HG03025 (cell line): ENCODE data around the gene ATPAF2.
A peak's percentile ranks its signal among the peaks of the same experiment; 100 is the strongest.

Experiments used
- ATAC-seq: cut with Tn5 transposase; IDR thresholded peaks from one replicate; pipeline ENCODE4 v1.9.1; 2021; ENCODE audit warnings: mild to moderate bottlenecking, moderate library complexity; ENCODE audit not compliant: unreplicated experiment, low FRiP score

Gene ATPAF2

GRCh38 chr17:17988427-17988945 is 50.5 kb downstream of the ATPAF2 start:
- ATAC-seq = no peak

GRCh38 chr17:17987901-17988300 is 51.1 kb downstream of the ATPAF2 start:
- no peak for ATAC-seq

GRCh38 chr17:17987187-17987896 is 51.6 kb downstream of the ATPAF2 start:
- ATAC-seq = no peak

- no peak for ATAC-seq
These were observed 53.4 kb downstream of the ATPAF2 start for GRCh38 chr17:17985555-17985954.

- ATAC-seq = no peak
These were observed 53.8 kb downstream of the ATPAF2 start for GRCh38 chr17:17985153-17985552.

- ATAC-seq = no peak
These were observed 55.2 kb downstream of the ATPAF2 start for GRCh38 chr17:17983776-17984175.

GRCh38 chr17:17983376-17983775 is 55.6 kb downstream of the ATPAF2 start:
- no peak for ATAC-seq

GRCh38 chr17:17982801-17983200 is 56.2 kb downstream of the ATPAF2 start:
- ATAC-seq = no peak

- no peak for ATAC-seq
These were observed 57.6 kb downstream of the ATPAF2 start for GRCh38 chr17:17981330-17981729.

GRCh38 chr17:17979778-17980177 is 59.2 kb downstream of the ATPAF2 start:
- ATAC-seq = no peak

- ATAC-seq = no peak
These were observed 60.2 kb downstream of the ATPAF2 start for GRCh38 chr17:17978481-17979424.

- no peak for ATAC-seq
These were observed 61.9 kb downstream of the ATPAF2 start for GRCh38 chr17:17976931-17977570.

GRCh38 chr17:17975436-17975835 is 63.5 kb downstream of the ATPAF2 start:
- ATAC-seq = no peak

- ATAC-seq = no peak
These were observed 66.1 kb downstream of the ATPAF2 start for GRCh38 chr17:17972952-17973254.

- ATAC-seq = peak; percentile 90
These were observed 66.6 kb downstream of the ATPAF2 start, which contains the start of the genes DRC3 and TOM1L2 for GRCh38 chr17:17972126-17972951. Gene DRC3 (plus strand): TSS chr17:17972862. CDS start chr17:17977599, 4,737 bp downstream. Gene TOM1L2 (minus strand): TSS chr17:17972400. CDS start chr17:17972313, 87 bp downstream.

- no peak for ATAC-seq
These were observed 67.4 kb downstream of the ATPAF2 start for GRCh38 chr17:17971431-17972125.

- ATAC-seq = no peak
These were observed 68.1 kb downstream of the ATPAF2 start for GRCh38 chr17:17970699-17971430.
